Dedifferentiated amniotic fluid mesenchymal stem cell (primary cell): ENCODE results near the gene FRMD4A.
A peak's percentile ranks its signal among the peaks of the same experiment; 100 is the strongest.

ENCODE experiments used
- DNase-seq: peaks from one replicate; pipeline ENCODE4 v3.0.0-alpha.2; 2016; ENCODE audit errors: extremely low spot score

FRMD4A gene

GRCh38 chr10:13624630-13625029, 706.1 kb downstream of the FRMD4A start:
- no peak for DNase-seq

- DNase-seq: no peak
Measured at GRCh38 chr10:13621931-13622330, 708.8 kb downstream of the FRMD4A start.

GRCh38 chr10:13617116-13617515, 713.6 kb downstream of the FRMD4A start:
- no peak for DNase-seq

- no peak for DNase-seq
Measured at GRCh38 chr10:13615650-13616300, 714.9 kb downstream of the FRMD4A start.

- DNase-seq: peak; percentile 78
Measured at GRCh38 chr10:13614530-13615332, 716.0 kb downstream of the FRMD4A start.

GRCh38 chr10:13613519-13613918, 717.2 kb downstream of the FRMD4A start:
- DNase-seq: peak; percentile 62

GRCh38 chr10:13612654-13613373, 717.9 kb downstream of the FRMD4A start:
- DNase-seq: no peak

GRCh38 chr10:13608246-13608853, 722.4 kb downstream of the FRMD4A start:
- DNase-seq: no peak

- no peak for DNase-seq
Measured at GRCh38 chr10:13604357-13605040, 726.2 kb downstream of the FRMD4A start.

GRCh38 chr10:13597909-13598308, 732.8 kb downstream of the FRMD4A start:
- DNase-seq: no peak

GRCh38 chr10:13594641-13595040, 736.1 kb downstream of the FRMD4A start:
- no peak for DNase-seq
